ENCODE data around the gene SYCP2L.

- no peak for TF ChIP-seq CTCF (conservative IDR thresholded peaks at IDR 0.05 in 1 of 2, IDR thresholded peaks at IDR 0.05 in 1 of 2; ENCODE audit: extremely low read depth in 1 of 2, insufficient read depth in 1 of 2, low read depth in 1 of 2, low read length in 2 of 2)
- no peak for TF ChIP-seq EZH2 (IDR thresholded peaks at IDR 0.05; ENCODE audit: borderline replicate concordance, low read length)
These were observed 122.0 kb downstream of the SYCP2L start for GRCh38 chr6:11008821-11009220.

Measured in mammary epithelial cell (primary cell).